Neural progenitor cell (in vitro differentiated cells): ENCODE measurements around the gene FRMD5.

Experiments used
- EZH2 ChIP-seq: fragments of 200-600 bp; sonication (generic); IDR thresholded peaks from 2 replicates; pipeline ENCODE4 v1.6.1; 2017; ENCODE audit warnings: antibody characterized with exemption, mild to moderate bottlenecking, moderate library complexity
- EZH2phosphoT487 ChIP-seq: fragments of 200-600 bp; sonication (generic); IDR thresholded peaks from 2 replicates; pipeline ENCODE4 v1.6.1; 2017; ENCODE audit warnings: antibody characterized with exemption
- TF ChIP-seq, protein P1 (sequence below): fragments of 200-600 bp; sonication (generic); IDR thresholded peaks from 2 replicates; pipeline ENCODE4 v1.5.1; 2017; ENCODE audit warnings: antibody characterized with exemption, mild to moderate bottlenecking

DNA sequence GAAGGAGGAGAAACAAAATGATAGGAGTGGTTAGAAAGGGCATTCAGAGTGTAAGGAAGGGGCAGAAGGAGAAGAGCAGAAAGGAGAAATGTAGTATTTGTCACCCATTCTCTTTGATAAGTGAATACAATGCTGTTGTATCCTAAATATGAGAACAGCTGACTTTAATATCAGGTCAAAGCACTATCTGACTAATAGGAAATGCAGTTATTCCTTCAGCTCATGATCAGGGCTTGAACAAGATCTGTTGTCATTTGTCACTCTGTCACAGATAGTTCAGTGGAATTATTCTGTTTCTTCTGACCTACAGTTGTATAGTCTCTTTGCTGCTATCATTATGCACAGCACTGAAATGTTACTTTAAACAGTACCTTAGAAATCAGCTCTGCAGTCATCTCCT is 149.4 kb downstream of the FRMD5 start:
- TF ChIP-seq, protein P1, sequence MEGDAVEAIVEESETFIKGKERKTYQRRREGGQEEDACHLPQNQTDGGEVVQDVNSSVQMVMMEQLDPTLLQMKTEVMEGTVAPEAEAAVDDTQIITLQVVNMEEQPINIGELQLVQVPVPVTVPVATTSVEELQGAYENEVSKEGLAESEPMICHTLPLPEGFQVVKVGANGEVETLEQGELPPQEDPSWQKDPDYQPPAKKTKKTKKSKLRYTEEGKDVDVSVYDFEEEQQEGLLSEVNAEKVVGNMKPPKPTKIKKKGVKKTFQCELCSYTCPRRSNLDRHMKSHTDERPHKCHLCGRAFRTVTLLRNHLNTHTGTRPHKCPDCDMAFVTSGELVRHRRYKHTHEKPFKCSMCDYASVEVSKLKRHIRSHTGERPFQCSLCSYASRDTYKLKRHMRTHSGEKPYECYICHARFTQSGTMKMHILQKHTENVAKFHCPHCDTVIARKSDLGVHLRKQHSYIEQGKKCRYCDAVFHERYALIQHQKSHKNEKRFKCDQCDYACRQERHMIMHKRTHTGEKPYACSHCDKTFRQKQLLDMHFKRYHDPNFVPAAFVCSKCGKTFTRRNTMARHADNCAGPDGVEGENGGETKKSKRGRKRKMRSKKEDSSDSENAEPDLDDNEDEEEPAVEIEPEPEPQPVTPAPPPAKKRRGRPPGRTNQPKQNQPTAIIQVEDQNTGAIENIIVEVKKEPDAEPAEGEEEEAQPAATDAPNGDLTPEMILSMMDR: no peak
- TF ChIP-seq EZH2phosphoT487: no peak
- TF ChIP-seq EZH2: no peak
